CD8-positive, alpha-beta memory T cell (primary cell): Measurements from ENCODE around the gene SOX18. TPM values are rescaled to one million over a fixed set of nuclear protein-coding genes. Genes with fewer than 3 reads are reported as not detected.
A peak's percentile ranks its signal among the peaks of the same experiment; 100 is the strongest.

Experiments
- CTCF ChIA-PET: fragments of 350-600 bp; sonication (Branson Sonifier 250); formaldehyde crosslinking; loops from one replicate; lab custom pipeline; 2021; ENCODE audit warnings: antibody characterized with exemption; lab: Charles Lee
- POLR2A ChIA-PET: fragments of 350-600 bp; sonication (Branson Sonifier 250); formaldehyde crosslinking; loops from one replicate; lab custom pipeline; 2021; ENCODE audit warnings: antibody characterized with exemption; lab: Charles Lee
- DNase-seq, 5 donors: peaks; one replicate each; pipeline versions ENCODE4 v3.0.0 to v3.0.0-alpha.2; 2020 to 2022; ENCODE audit warnings: mixed read lengths in 1 of 5
- H3K27ac ChIP-seq: one replicate; pipeline ENCODE4 v1.7.0; 2013; ENCODE audit warnings: low read depth, mild to moderate bottlenecking, low read length, moderate library complexity
- H3K27me3 ChIP-seq: 2 replicates; pipeline ENCODE4 v1.7.0; 2013; ENCODE audit warnings: low read length, mild to moderate bottlenecking; ENCODE audit not compliant: insufficient read depth, poor library complexity, severe bottlenecking
- H3K36me3 ChIP-seq: 2 replicates; pipeline ENCODE4 v1.7.0; 2013; ENCODE audit warnings: mild to moderate bottlenecking, low read length, moderate library complexity; ENCODE audit not compliant: insufficient read depth
- H3K4me1 ChIP-seq: 2 replicates; pipeline ENCODE4 v1.7.0; 2013; ENCODE audit warnings: mild to moderate bottlenecking, low read length, moderate library complexity; ENCODE audit not compliant: insufficient read depth
- H3K4me3 ChIP-seq: 2 replicates; pipeline ENCODE4 v1.7.0; 2013; ENCODE audit warnings: mild to moderate bottlenecking, low read length
- H3K9me3 ChIP-seq: 2 replicates; pipeline ENCODE4 v1.7.0; 2013; ENCODE audit warnings: mild to moderate bottlenecking, low read length
- H3K27ac Mint-ChIP-seq, 8 donors: one replicate each; pipeline ENCODE4 v1.8.0; 2020 to 2021; ENCODE audit warnings: mixed read lengths in 8 of 8, mild to moderate bottlenecking in 6 of 8, inconsistent platforms in 3 of 8, moderate library complexity in 3 of 8
- H3K27me3 Mint-ChIP-seq, 2 donors: one replicate each; pipeline ENCODE4 v1.8.0; 2020 to 2021; ENCODE audit warnings: mixed read lengths in 2 of 2, mild to moderate bottlenecking in 1 of 2, moderate library complexity in 1 of 2
- H3K36me3 Mint-ChIP-seq, 3 donors: one replicate each; pipeline ENCODE4 v1.8.0; 2020 to 2021; ENCODE audit warnings: mixed read lengths in 3 of 3, inconsistent platforms in 1 of 3, mild to moderate bottlenecking in 1 of 3
- H3K4me1 Mint-ChIP-seq, 3 donors: one replicate each; pipeline ENCODE4 v1.8.0; 2020 to 2021; ENCODE audit warnings: mixed read lengths in 3 of 3, inconsistent platforms in 1 of 3, mild to moderate bottlenecking in 1 of 3
- H3K4me3 Mint-ChIP-seq, 7 donors: one replicate each; pipeline ENCODE4 v1.8.0; 2020 to 2021; ENCODE audit warnings: mixed read lengths in 7 of 7, mild to moderate bottlenecking in 6 of 7, moderate library complexity in 4 of 7, inconsistent platforms in 2 of 7
- H3K9me3 Mint-ChIP-seq, 5 donors: one replicate each; pipeline ENCODE4 v1.8.0; 2020 to 2022; ENCODE audit warnings: mixed read lengths in 5 of 5, mild to moderate bottlenecking in 3 of 5, moderate library complexity in 2 of 5, inconsistent platforms in 1 of 5
- polyA plus RNA-seq: library from polyadenylated mRNA; unstranded; fragments of 300-500 nt; fragmentation: Illumina TruSeq; gene quantifications from one replicate; pipeline ENCODE4 v1.2.3, GENCODE V29; 2021
- total RNA-seq, 2 experiments: library from RNA; stranded (reverse); gene quantifications; one replicate each; pipeline ENCODE4 v1.2.3, GENCODE V29; 2021

SOX18 gene
- total RNA-seq (not detected), polyA plus RNA-seq (not detected)

- Mint-ChIP-seq H3K27me3 (peaks cover 38 to 52% of the 10 kb centered on the region in 2 donors), H3K4me3 (peak within 1 kb of the TSS in 4 of 7 donors; percentile 20 to 78 (median 57)), H3K27ac (no peak within 1 kb of the TSS), H3K36me3 (no peaks in the 10 kb centered on the region), H3K9me3 (no peaks in the 10 kb centered on the region), H3K4me1 (peaks cover 0 to 21% (median 6%) of the 10 kb centered on the region in 3 donors)
- DNase-seq = no peak
- no peak within 1 kb of the TSS for H3K4me3 ChIP-seq
- H3K9me3 ChIP-seq = no peaks in the 10 kb centered on the region
- peaks cover 29% of the 10 kb centered on the region for H3K27me3 ChIP-seq
- CTCF ChIA-PET = interaction anchor here (1.2 kb wide), 1 partner anchor 11 kb away, joined by 3 read pairs; no protein-coding TSS in a partner anchor
- peaks cover 6% of the 10 kb centered on the region for H3K4me1 ChIP-seq
- POLR2A ChIA-PET = no interaction called here
- H3K27ac ChIP-seq = peak within 1 kb of the TSS; percentile 59
- H3K36me3 ChIP-seq = no peaks in the 10 kb centered on the region
Measured at GRCh38 chr20:64049060-64049877, at the start of gene SOX18. Gene SOX18, minus strand, starts transcription at chr20:64049639. Its CDS starts 123 bp downstream, at chr20:64049516.

GRCh38 chr20:64098471-64099013, 49.1 kb upstream of the SOX18 start:
- H3K27ac Mint-ChIP-seq = no peak overlapping the region
- no peaks in the 10 kb centered on the region for H3K36me3 ChIP-seq
- H3K9me3 ChIP-seq = no peaks in the 10 kb centered on the region
- DNase-seq = no peak
- no peak overlapping the region for H3K27ac ChIP-seq
- H3K4me3 ChIP-seq = no peak overlapping the region
- peaks cover 7 to 16% of the 10 kb centered on the region in 2 donors for H3K27me3 Mint-ChIP-seq
- no peaks in the 10 kb centered on the region for H3K9me3 Mint-ChIP-seq
- peaks cover 6% of the 10 kb centered on the region for H3K4me1 ChIP-seq
- peaks cover 0 to 2% (median 0%) of the 10 kb centered on the region in 3 donors for H3K36me3 Mint-ChIP-seq
- ChIA-PET POLR2A (no interaction called here), CTCF (interaction anchor here (1.2 to 2.0 kb wide), 2 partner anchors 15 to 21 kb away, joined by 4 to 8 read pairs; partner anchors contain the start of gene LKAAEAR1)
- no peak overlapping the region for H3K4me3 Mint-ChIP-seq
- H3K27me3 ChIP-seq = peaks cover 7% of the 10 kb centered on the region
- H3K4me1 Mint-ChIP-seq = peaks cover 0 to 27% (median 11%) of the 10 kb centered on the region in 3 donors

- peaks cover 0 to 2% (median 0%) of the 10 kb centered on the region in 3 donors for H3K36me3 Mint-ChIP-seq
- Histone ChIP-seq H3K4me1 (peaks cover 1% of the 10 kb centered on the region), H3K36me3 (no peaks in the 10 kb centered on the region), H3K27ac (no peak overlapping the region), H3K9me3 (no peaks in the 10 kb centered on the region), H3K4me3 (no peak overlapping the region), H3K27me3 (peaks cover 2% of the 10 kb centered on the region)
- ChIA-PET CTCF (no interaction called here), POLR2A (no interaction called here)
- peak overlapping the region in 2 of 8 donors; percentile 0 to 16 for H3K27ac Mint-ChIP-seq
- no peak overlapping the region for H3K4me3 Mint-ChIP-seq
- peaks cover 0 to 10% of the 10 kb centered on the region in 2 donors for H3K27me3 Mint-ChIP-seq
- peaks cover 0 to 26% (median 10%) of the 10 kb centered on the region in 3 donors for H3K4me1 Mint-ChIP-seq
- DNase-seq = no peak
- no peaks in the 10 kb centered on the region for H3K9me3 Mint-ChIP-seq
Measured at GRCh38 chr20:64096535-64096934, 47.1 kb upstream of the SOX18 start.

DNA sequence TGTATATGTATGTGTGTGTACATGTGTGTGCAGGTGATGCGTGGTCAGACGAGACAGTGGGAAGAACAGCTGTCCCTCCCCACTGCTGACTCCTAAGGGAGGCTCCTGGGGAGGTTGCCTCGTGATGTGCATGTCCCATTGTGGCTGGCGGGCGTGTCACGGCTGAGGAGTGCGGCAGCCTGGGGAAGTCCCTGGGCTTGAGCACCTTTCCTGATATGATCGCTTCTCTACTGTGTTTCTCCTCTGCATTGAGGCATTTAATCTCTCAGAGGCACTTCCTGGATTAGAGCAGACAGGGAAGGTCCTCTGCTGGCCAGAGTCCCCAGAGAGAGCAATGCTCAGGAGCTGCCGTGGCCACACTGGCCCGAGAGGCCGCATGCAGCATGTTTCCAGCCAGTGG, 46.5 kb upstream of the SOX18 start:
- H3K27ac ChIP-seq = no peak overlapping the region
- H3K36me3 ChIP-seq = no peaks in the 10 kb centered on the region
- no peak for DNase-seq
- no peak overlapping the region for H3K4me3 ChIP-seq
- POLR2A ChIA-PET = no interaction called here
- H3K27me3 Mint-ChIP-seq = peaks cover 0 to 4% of the 10 kb centered on the region in 2 donors
- H3K4me1 Mint-ChIP-seq = peaks cover 0 to 20% (median 5%) of the 10 kb centered on the region in 3 donors
- H3K4me3 Mint-ChIP-seq = no peak overlapping the region
- H3K4me1 ChIP-seq = no peaks in the 10 kb centered on the region
- no peaks in the 10 kb centered on the region for H3K9me3 Mint-ChIP-seq
- H3K27ac Mint-ChIP-seq = no peak overlapping the region
- CTCF ChIA-PET = interaction anchor here (1.0 kb wide), 1 partner anchor 58 kb away, joined by 3 read pairs; no protein-coding TSS in a partner anchor
- no peaks in the 10 kb centered on the region for H3K9me3 ChIP-seq
- peaks cover 0 to 2% (median 0%) of the 10 kb centered on the region in 3 donors for H3K36me3 Mint-ChIP-seq
- no peaks in the 10 kb centered on the region for H3K27me3 ChIP-seq

DNA sequence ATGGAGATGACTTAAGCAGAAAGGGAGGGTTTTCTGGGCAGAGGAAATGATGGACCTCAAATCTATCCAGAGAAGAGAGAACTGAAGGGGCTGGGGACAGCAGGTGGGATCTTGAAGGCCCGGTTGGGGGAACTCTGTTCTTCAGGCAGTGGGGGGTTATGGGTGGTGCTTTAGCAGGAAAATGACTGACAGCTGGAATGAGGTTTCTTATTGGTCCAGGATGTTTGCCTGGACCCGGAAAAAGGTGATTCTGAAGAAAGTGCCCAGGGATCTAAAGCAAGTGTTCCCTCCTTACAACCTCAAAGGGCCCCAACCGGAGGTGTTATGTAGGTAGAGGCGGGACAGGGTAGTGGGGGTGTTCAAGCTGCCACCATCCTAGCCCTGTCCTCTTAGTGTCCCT, 46.0 kb upstream of the SOX18 start:
- ChIA-PET CTCF (interaction anchor here (1.0 kb wide), 1 partner anchor 57 kb away, joined by 3 read pairs; no protein-coding TSS in a partner anchor), POLR2A (interaction anchor here (0.5 kb wide), 1 partner anchor 26 kb away, joined by 3 read pairs; no protein-coding TSS in a partner anchor)
- no peak overlapping the region for H3K4me3 ChIP-seq
- H3K4me1 ChIP-seq = no peaks in the 10 kb centered on the region
- Mint-ChIP-seq H3K9me3 (no peaks in the 10 kb centered on the region), H3K27me3 (peaks cover 0 to 3% of the 10 kb centered on the region in 2 donors), H3K4me3 (no peak overlapping the region), H3K27ac (no peak overlapping the region), H3K4me1 (peaks cover 0 to 15% (median 5%) of the 10 kb centered on the region in 3 donors), H3K36me3 (peaks cover 0 to 2% (median 0%) of the 10 kb centered on the region in 3 donors)
- H3K9me3 ChIP-seq = no peaks in the 10 kb centered on the region
- H3K27ac ChIP-seq = no peak overlapping the region
- H3K27me3 ChIP-seq = no peaks in the 10 kb centered on the region
- H3K36me3 ChIP-seq = no peaks in the 10 kb centered on the region
- DNase-seq = no peak

GRCh38 chr20:64093013-64093503, 43.6 kb upstream of the SOX18 start:
- Histone ChIP-seq H3K4me3 (no peak overlapping the region), H3K36me3 (no peaks in the 10 kb centered on the region), H3K9me3 (no peaks in the 10 kb centered on the region), H3K4me1 (no peaks in the 10 kb centered on the region), H3K27ac (no peak overlapping the region), H3K27me3 (no peaks in the 10 kb centered on the region)
- Mint-ChIP-seq H3K27ac (no peak overlapping the region), H3K9me3 (peaks cover 0 to 2% (median 0%) of the 10 kb centered on the region in 5 donors), H3K27me3 (peaks cover 0 to 3% of the 10 kb centered on the region in 2 donors), H3K36me3 (peaks cover 0 to 2% (median 0%) of the 10 kb centered on the region in 3 donors), H3K4me1 (peaks cover 0 to 7% (median 1%) of the 10 kb centered on the region in 3 donors), H3K4me3 (no peak overlapping the region)
- DNase-seq = no peak
- ChIA-PET CTCF (no interaction called here), POLR2A (no interaction called here)

DNA sequence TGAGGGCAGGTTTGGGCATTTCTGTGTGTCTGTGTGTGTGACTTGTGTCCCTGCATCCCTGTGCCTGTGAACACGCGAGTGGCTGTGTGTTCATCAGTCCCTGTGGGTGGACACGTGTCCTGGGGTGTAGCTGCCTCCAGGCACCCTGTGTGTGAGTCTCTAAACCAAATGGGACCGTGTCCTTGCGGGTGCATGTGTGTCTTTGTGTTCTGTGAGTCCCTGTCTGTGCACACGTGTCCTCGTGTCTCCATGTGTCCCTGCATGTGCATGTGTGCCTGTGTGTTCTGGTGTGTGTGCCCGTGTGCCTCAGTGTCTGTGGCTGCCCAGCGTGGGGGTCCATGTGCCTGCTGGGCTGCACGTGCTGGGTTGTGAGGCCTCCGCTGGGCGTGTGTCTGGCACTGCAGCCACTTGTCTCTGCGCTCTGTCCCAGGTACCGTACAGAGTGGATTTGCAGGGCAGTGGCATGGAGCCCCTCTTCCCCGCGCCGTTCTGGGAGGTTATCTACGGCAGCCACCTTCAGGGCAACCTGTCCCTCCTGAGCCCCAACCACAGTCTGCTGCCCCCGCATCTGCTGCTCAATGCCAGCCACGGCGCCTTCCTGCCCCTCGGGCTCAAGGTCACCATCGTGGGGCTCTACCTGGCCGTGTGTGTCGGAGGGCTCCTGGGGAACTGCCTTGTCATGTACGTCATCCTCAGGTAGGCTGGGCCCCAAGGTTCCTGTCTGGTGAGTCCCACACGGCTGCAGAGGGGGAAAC, 43.0 kb upstream of the SOX18 start:
- Histone ChIP-seq H3K27ac (no peak overlapping the region), H3K36me3 (no peaks in the 10 kb centered on the region), H3K9me3 (no peaks in the 10 kb centered on the region), H3K27me3 (no peaks in the 10 kb centered on the region), H3K4me1 (no peaks in the 10 kb centered on the region), H3K4me3 (no peak overlapping the region)
- DNase-seq = no peak
- POLR2A ChIA-PET = no interaction called here
- H3K27ac Mint-ChIP-seq = no peak overlapping the region
- peaks cover 0 to 2% (median 0%) of the 10 kb centered on the region in 3 donors for H3K36me3 Mint-ChIP-seq
- peaks cover 0 to 7% (median 1%) of the 10 kb centered on the region in 3 donors for H3K4me1 Mint-ChIP-seq
- H3K27me3 Mint-ChIP-seq = peaks cover 0 to 3% of the 10 kb centered on the region in 2 donors
- no peak overlapping the region for H3K4me3 Mint-ChIP-seq
- CTCF ChIA-PET = interaction anchor here (1.8 kb wide), 1 partner anchor 53 kb away, joined by 8 read pairs; no protein-coding TSS in a partner anchor
- peaks cover 0 to 5% (median 2%) of the 10 kb centered on the region in 5 donors for H3K9me3 Mint-ChIP-seq
